ENCODE data around the gene PSMD9. TPM values are rescaled to one million over a fixed set of nuclear protein-coding genes. Genes with fewer than 3 reads are reported as not detected.

Gene PSMD9
- total and polyA plus RNA-seq, 9 donors: 24.4 to 58.7 (median 35.5) TPM

- Histone ChIP-seq H3K36me3 (no peaks in the 10 kb centered on the region), H3K27me3 (no peaks in the 10 kb centered on the region), H3K27ac (no peak overlapping the region), H3K4me1 (ENCODE audit: insufficient read depth) (no peaks in the 10 kb centered on the region), H3K9me3 (no peaks in the 10 kb centered on the region), H3K4me3 (no peak overlapping the region)
- intact Hi-C loops (cut with DNase I): no loop called here
- no peak for DNase-seq
- TF ChIP-seq CTCF (IDR thresholded peaks at IDR 0.05) (no peak), POLR2A (IDR thresholded peaks at IDR 0.05) (no peak), EP300 (IDR thresholded peaks at IDR 0.05) (no peak)
- WGBS, 3 donors: 29 to 36% (median 33%) methylated on average over 9 of the region's 9 CpGs
Observed at GRCh38 chr12:121964813-121965643, 76.4 kb downstream of the PSMD9 start.

- TF ChIP-seq EP300 (IDR thresholded peaks at IDR 0.05) (no peak), CTCF (IDR thresholded peaks at IDR 0.05) (no peak), POLR2A (IDR thresholded peaks at IDR 0.05) (no peak)
- Histone ChIP-seq H3K4me1 (ENCODE audit: insufficient read depth) (no peaks in the 10 kb centered on the region), H3K9me3 (no peaks in the 10 kb centered on the region), H3K4me3 (no peak overlapping the region), H3K36me3 (no peaks in the 10 kb centered on the region), H3K27me3 (no peaks in the 10 kb centered on the region), H3K27ac (no peak overlapping the region)
- no peak for DNase-seq
- intact Hi-C loops (cut with DNase I): no loop called here
- WGBS, 3 donors: 89 to 91% (median 90%) methylated on average over 5 of the region's 5 CpGs
Observed at GRCh38 chr12:121966959-121967358, 78.4 kb downstream of the PSMD9 start.

Small RNA genes within 50 kb of the gene (small RNA-seq; reads per million reads assigned to genes)
- gene AC069503.3: not detected
- not detected for gene RF00017
- gene RNU7-170P: not detected

Other genes with a start within 250 kb of the PSMD9 start
- 1 to 10 TPM in 2 of 7 donors, under 1 TPM in 5; 0.08 to 3.2 (median 0.65) TPM for gene MORN3, start 219.1 kb upstream of the PSMD9 start, total RNA-seq
- 1 to 10 TPM in 1 of 2 donors, under 1 TPM in 1; 0.65 to 1.2 TPM for gene MORN3, start 219.1 kb upstream of the PSMD9 start, polyA plus RNA-seq
- gene TMEM120B, start 176.0 kb upstream of the PSMD9 start, total RNA-seq: 10 to 100 TPM in 4 of 7 donors, 1 to 10 TPM in 3; 2.0 to 15.3 (median 10.1) TPM
- 1 to 10 TPM; 4.7 to 5.6 TPM for gene TMEM120B, start 176.0 kb upstream of the PSMD9 start, polyA plus RNA-seq
- 10 to 100 TPM in 6 of 7 donors, 1 to 10 TPM in 1; 9.3 to 37.3 (median 18.2) TPM for gene RHOF, start 95.1 kb upstream of the PSMD9 start, total RNA-seq
- gene RHOF, start 95.1 kb upstream of the PSMD9 start, polyA plus RNA-seq: 1 to 10 TPM; 3.7 to 7.9 TPM
- 10 to 100 TPM in 5 of 7 donors, 1 to 10 TPM in 2; 8.7 to 44.6 (median 31.7) TPM for gene SETD1B, start 84.8 kb upstream of the PSMD9 start, total RNA-seq
- gene SETD1B, start 84.8 kb upstream of the PSMD9 start, polyA plus RNA-seq: 10 to 100 TPM in 1 of 2 donors, 1 to 10 TPM in 1; 6.2 to 15.5 TPM
- gene HPD, start 29.9 kb upstream of the PSMD9 start, total RNA-seq: 1 to 10 TPM; 1.2 to 7.2 (median 4.4) TPM
- 1 to 10 TPM; 1.3 to 4.0 TPM for gene HPD, start 29.9 kb upstream of the PSMD9 start, polyA plus RNA-seq
- 10 to 100 TPM in 1 of 7 donors, 1 to 10 TPM in 6; 2.7 to 28.7 (median 8.2) TPM for gene CFAP251, start 29.8 kb downstream of the PSMD9 start, total RNA-seq
- 1 to 10 TPM; 1.2 to 5.5 TPM for gene CFAP251, start 29.8 kb downstream of the PSMD9 start, polyA plus RNA-seq
- gene BCL7A, start 133.1 kb downstream of the PSMD9 start, total RNA-seq: 1 to 10 TPM; 4.4 to 9.1 (median 7.2) TPM
- gene BCL7A, start 133.1 kb downstream of the PSMD9 start, polyA plus RNA-seq: 1 to 10 TPM; 5.0 to 6.4 TPM
- gene MLXIP, start 190.0 kb downstream of the PSMD9 start, total RNA-seq: 100 to 1,000 TPM in 2 of 7 donors, 10 to 100 TPM in 5; 23.2 to 111 (median 85.9) TPM
- 10 to 100 TPM; 34.0 to 43.7 TPM for gene MLXIP, start 190.0 kb downstream of the PSMD9 start, polyA plus RNA-seq

All from ovary (tissue), 9 donors.